ES-I3 (cell line): ENCODE results near the gene LRSAM1.

Source experiments
- H3K36me3 ChIP-seq: 2 replicates; pipeline ENCODE4 v1.6.1; 2013; ENCODE audit warnings: mild to moderate bottlenecking, low read length, control low read depth, moderate library complexity; ENCODE audit not compliant: insufficient read depth
- H3K4me1 ChIP-seq: 2 replicates; pipeline ENCODE4 v1.6.1; 2013; ENCODE audit warnings: mild to moderate bottlenecking, control low read depth, low read length; ENCODE audit not compliant: insufficient read depth
- H3K9ac ChIP-seq: 2 replicates; pipeline ENCODE4 v1.6.1; 2013; ENCODE audit warnings: low read depth, mild to moderate bottlenecking, low read length, moderate library complexity
- H3K9me3 ChIP-seq: 2 replicates; pipeline ENCODE4 v1.6.1; 2013; ENCODE audit warnings: mild to moderate bottlenecking, low read length, moderate library complexity; ENCODE audit not compliant: control insufficient read depth, insufficient read depth

The LRSAM1 gene

DNA sequence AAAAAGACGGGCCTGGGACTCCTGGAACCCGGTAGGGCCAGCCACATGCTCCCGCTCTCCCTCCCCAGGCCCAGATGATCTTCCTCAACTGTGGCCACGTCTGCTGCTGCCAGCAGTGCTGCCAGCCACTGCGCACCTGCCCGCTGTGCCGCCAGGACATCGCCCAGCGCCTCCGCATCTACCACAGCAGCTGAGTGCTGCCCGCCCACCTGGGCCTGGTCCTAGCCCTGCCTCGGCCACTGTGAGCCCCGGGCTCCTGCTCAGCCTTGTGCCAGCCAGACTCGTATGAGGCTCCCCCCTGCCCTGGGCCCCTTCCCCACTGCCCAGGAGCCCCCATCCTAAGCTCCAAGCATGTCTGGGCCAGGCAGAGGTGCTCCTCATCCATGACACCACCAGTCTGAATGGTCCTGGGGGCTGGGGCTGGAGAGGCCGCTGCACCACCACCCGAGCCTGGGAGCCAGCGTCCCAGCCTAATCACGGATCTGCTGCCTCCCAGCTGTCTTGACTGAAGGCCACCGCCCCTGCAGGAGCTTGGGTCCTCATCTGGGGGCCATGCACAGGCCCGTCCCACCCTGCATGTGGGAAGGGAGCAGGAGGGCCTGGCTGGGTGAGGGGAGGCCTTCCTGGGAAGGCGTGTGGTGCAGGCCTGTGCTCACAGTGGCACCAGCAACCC is 51.5 kb downstream of the LRSAM1 start:
- no peaks in the 10 kb centered on the region for H3K9me3 ChIP-seq
- no peaks in the 10 kb centered on the region for H3K4me1 ChIP-seq
- no peaks in the 10 kb centered on the region for H3K36me3 ChIP-seq
- H3K9ac ChIP-seq: no peak overlapping the region

- Histone ChIP-seq H3K4me1 (no peaks in the 10 kb centered on the region), H3K36me3 (no peaks in the 10 kb centered on the region), H3K9ac (no peak overlapping the region), H3K9me3 (no peaks in the 10 kb centered on the region)
Observed at GRCh38 chr9:127503379-127503921, 52.1 kb downstream of the LRSAM1 start.

DNA sequence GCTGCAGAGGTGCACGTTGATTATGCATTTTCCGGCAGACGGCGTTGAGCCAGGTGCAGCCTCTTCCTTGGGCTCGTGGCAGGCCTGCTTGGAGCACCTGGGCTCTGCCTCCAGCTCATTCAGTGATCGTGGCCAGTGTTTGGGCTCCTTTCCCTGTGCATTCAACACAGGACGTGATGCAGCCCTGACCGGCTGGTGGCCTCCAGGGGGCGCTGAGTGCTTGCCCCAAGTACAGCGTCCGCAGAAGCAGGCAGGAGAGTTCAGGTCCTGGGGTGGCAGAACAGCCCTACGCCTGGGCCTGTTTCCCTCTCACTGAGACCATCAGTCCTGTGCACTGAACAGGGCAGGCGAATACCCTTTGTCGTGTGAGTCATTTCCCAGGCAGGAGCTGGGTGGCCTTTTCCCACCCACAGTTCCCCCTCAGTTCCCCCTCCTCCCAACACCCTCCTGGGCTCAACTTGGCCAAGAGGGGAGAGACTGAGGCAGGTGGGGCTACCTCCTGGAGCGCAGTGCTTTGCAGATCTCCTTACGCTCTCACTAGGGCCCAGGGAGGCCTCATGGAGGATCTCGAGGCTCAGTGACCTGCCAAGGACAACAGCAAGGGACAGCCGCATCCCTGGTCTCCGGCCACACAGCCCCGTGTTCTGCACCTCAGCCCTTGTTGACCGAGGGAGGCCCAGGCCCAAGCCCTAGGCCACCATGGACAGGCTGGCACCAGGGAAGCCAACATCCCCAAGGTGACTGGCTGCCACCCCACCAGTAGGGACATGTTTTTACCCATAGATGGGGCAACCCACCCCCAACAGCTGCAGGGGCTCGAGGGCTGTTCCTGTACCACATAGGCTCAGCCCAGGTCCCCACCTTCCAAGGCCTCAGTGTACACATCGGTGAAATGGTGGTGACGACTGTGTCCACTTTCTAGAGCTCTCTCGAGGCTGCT is 52.9 kb downstream of the LRSAM1 start:
- H3K9me3 ChIP-seq: no peaks in the 10 kb centered on the region
- no peaks in the 10 kb centered on the region for H3K36me3 ChIP-seq
- H3K9ac ChIP-seq: no peak overlapping the region
- no peaks in the 10 kb centered on the region for H3K4me1 ChIP-seq

GRCh38 chr9:127504887-127505251 is 53.6 kb downstream of the LRSAM1 start:
- no peaks in the 10 kb centered on the region for H3K9me3 ChIP-seq
- no peaks in the 10 kb centered on the region for H3K36me3 ChIP-seq
- H3K4me1 ChIP-seq: no peaks in the 10 kb centered on the region
- no peak overlapping the region for H3K9ac ChIP-seq

DNA sequence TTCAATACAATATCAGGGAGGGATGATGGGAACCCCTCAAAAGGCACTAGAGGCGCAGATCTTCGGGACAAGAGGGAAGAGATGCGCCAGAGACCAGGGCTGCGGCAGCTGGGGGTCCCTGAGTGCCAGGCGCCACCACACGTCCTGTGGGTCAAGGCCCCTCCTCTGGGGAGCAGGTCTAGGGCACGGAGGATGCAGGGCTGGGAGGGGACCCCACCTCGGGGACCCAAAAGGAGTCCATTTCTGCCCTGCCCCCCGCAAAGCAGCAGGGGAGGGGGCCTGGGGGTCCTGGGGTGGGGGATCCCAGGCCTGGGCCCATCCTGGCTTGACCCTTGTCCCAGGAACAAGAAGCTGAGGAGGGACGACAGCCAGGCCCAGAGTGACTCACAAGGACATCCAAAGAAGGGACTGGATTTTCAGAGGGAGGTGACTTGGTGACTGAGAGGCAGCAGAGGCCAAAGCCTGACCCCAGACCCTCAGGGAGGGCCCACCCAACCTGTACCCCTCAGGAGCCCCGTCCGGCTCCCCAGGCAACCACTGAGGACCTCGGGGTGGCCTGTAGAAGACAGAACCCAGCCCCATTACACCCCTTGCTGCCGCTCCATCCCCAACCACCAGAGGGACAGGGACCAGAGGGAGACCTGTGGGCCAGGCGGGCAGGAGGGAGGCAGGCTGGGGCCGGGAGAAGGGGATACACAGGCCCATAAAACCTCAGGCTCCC is 54.2 kb downstream of the LRSAM1 start:
- H3K4me1 ChIP-seq: no peaks in the 10 kb centered on the region
- H3K9me3 ChIP-seq: no peaks in the 10 kb centered on the region
- no peaks in the 10 kb centered on the region for H3K36me3 ChIP-seq
- H3K9ac ChIP-seq: no peak overlapping the region

DNA sequence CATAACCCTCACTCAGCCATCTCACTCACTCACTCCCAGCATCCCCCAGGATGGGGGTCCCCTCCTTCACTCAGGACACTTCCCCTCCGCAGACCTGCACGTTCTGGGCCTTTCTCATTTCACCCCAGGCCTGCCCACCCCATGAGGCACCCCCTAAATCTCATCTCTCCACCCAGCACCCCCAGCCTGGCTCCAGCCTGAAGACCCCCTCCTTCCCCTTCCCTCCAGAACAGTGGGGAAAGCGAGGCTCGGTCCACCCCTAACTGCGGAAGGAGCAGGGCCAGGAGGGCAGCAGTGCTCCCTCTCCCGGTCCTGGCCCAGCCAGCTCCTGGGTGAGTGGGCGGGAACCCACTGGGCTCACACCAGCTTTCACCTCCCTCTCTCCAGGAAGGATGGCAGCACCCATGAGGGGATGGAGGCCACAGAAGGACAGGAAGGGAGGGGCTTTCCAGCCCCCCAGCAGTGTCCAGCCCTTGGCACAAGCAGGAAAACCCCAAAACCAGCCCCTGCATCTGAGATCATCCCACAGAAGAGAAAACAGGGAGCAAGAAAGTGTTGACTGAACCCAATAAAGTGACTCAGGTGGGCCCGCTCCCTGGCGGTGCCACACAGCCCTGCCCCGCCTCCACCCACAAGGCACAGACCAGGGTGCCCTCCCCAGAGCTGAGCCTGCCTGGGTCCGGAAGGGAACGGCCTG is 55.0 kb downstream of the LRSAM1 start:
- H3K9ac ChIP-seq: no peak overlapping the region
- H3K9me3 ChIP-seq: no peaks in the 10 kb centered on the region
- H3K4me1 ChIP-seq: no peaks in the 10 kb centered on the region
- no peaks in the 10 kb centered on the region for H3K36me3 ChIP-seq

GRCh38 chr9:127506814-127507750 is 55.8 kb downstream of the LRSAM1 start:
- no peak overlapping the region for H3K9ac ChIP-seq
- H3K4me1 ChIP-seq: peaks cover 5% of the 10 kb centered on the region
- no peaks in the 10 kb centered on the region for H3K9me3 ChIP-seq
- H3K36me3 ChIP-seq: no peaks in the 10 kb centered on the region

DNA sequence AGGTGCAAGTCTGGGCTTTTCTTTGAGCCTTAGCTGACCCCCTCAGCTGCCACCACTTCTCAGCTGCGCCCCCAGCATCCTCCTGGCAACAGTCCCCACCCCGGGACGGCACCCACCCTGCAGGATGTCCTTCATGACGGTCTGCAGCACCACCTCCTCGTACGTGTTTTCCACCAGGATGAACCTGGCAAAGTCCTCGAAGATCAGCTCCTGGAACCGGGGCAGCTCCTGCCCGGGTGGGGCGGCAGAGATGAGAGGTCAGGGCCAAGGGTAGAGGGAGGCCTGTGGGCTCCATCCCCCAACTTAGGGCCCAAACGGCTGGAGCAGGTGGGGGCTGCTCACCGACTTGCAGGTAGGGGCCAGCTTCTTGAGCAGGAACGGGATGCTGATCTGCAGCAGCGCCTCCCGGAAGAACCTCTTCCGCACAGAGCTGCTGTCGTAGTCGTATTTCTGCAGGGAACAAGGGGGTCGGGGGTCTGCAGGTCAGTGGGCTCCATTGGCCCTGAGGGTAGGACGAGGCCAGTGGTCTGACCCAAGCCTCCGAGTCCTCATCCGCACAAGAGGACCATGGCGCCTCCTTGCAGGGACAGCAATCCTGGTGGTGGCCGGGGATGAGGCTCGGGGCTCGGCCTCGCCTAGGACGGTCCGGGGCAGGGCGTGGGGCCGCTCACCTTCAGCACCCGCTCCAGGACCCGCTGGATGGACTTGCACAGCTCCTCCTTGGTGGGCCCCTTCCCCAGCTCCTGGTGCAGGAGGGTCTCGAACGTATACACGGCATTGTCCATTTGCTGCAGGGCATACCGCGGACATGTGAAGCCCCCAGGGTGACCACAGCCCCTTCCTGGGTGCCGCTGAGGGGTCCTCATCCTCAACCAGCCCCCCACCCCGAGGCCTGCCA is 56.7 kb downstream of the LRSAM1 start:
- Histone ChIP-seq H3K36me3 (no peaks in the 10 kb centered on the region), H3K9ac (no peak overlapping the region), H3K9me3 (no peaks in the 10 kb centered on the region), H3K4me1 (peaks cover 5% of the 10 kb centered on the region)

- H3K9ac ChIP-seq: no peak overlapping the region
- peaks cover 5% of the 10 kb centered on the region for H3K4me1 ChIP-seq
- peaks cover 4% of the 10 kb centered on the region; the same call in 1 of the 2 replicates for H3K36me3 ChIP-seq
Observed at GRCh38 chr9:127508901-127509260, 57.6 kb downstream of the LRSAM1 start.

DNA sequence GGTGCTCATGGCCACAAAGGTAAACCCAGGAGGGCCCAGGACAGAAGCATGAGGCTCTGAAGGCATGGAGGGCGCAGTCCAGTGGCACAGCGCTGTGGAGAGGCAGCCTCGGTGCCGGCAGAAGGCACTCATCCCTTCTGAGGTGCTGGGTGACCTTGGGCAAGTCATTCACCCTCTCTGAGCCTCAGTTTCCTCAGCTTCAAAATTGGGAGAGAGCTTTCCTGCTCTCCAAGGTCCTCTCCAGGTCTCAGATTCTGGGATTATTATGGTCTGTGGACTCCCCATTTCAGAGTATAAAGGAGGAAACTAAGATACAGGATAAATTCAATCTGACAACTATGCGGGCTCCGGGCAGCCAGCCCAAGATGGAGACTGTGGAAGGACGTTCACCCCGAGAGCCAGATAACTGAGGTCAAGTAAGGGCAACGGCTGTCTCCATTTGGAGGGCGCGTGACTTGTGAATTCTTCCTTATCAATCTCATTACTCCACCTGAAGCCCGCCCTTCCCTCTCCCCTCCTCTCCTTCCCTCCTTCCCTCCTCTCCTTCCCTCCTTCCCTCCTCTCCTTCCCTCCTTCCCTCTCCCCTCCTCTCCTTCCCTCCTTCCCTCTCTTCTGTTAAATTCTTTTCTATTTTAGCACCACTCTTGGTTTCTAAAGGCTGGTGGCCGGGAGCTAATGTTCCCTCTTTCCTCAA is 58.1 kb downstream of the LRSAM1 start:
- no peak overlapping the region for H3K9ac ChIP-seq
- no peaks in the 10 kb centered on the region for H3K9me3 ChIP-seq
- H3K4me1 ChIP-seq: peaks cover 5% of the 10 kb centered on the region
- peaks cover 7% of the 10 kb centered on the region; the same call in 1 of the 2 replicates for H3K36me3 ChIP-seq

More at GRCh38 chr9:127508901-127509260, 57.6 kb downstream of the LRSAM1 start:
- H3K9me3 ChIP-seq: no peaks in the 10 kb centered on the region

DNA sequence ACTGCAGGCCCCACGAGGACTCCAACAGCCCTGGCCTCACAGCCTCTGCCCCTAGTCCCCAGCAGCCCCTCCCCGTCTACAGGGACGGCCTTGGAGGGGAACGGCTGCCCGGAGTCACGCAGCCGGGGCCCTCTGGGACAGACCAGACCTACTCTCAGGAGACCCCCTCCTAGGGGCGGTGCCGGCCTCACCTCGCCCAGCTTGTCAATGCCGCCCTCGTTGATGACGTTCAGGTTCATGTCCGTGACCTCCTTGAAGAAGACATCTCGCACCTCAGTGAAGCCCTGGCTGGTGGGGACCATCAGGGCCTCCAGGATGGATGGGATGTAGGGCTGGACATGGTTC is 58.6 kb downstream of the LRSAM1 start:
- Histone ChIP-seq H3K9ac (no peak overlapping the region), H3K4me1 (peaks cover 5% of the 10 kb centered on the region), H3K9me3 (no peaks in the 10 kb centered on the region), H3K36me3 (peaks cover 12% of the 10 kb centered on the region; the same call in 1 of the 2 replicates)

DNA sequence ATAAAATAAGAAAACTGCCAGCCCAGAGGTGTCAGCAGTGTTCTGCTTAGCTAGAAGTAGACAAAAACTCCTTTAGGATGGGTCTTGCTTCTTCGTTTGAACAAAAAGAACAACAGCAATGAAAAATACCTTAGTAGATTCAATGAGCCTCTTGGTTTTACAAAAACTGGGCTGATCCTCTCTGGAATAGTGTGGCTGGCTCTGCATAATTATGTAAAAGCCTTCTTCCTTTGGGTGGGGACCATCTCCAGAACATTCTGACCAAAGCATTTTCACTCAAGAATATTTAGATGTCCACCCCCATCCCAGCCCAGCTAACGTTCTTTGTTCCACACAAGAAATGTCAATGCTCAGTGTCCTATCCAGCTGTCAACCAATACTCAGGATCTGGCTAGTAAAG is 63.2 kb downstream of the LRSAM1 start:
- Histone ChIP-seq H3K9me3 (no peaks in the 10 kb centered on the region), H3K36me3 (peaks cover 13% of the 10 kb centered on the region; the same call in 1 of the 2 replicates), H3K4me1 (peaks cover 8% of the 10 kb centered on the region), H3K9ac (no peak overlapping the region)
